AG09309 (cell line): ENCODE measurements around the gene ARSA.
"Not testable (repeated sequence)": the region's sequence is repeated elsewhere in the genome, so short reads cannot be mapped to it uniquely, and the experiment has no call there.

ENCODE experiments used
- DNase-seq: peaks from one replicate; pipeline ENCODE4 v3.0.0-alpha.2; 2010; ENCODE audit warnings: low read depth
- H3K4me3 ChIP-seq: 2 replicates; pipeline ENCODE4 v1.5.1; 2011; ENCODE audit warnings: mild to moderate bottlenecking, low read depth, low read length, moderate library complexity; ENCODE audit not compliant: control insufficient read depth
- TF ChIP-seq, protein P1 (sequence below): IDR thresholded peaks from 2 replicates; pipeline ENCODE4 v1.5.1; 2011; ENCODE audit warnings: mild to moderate bottlenecking, low read depth, low read length, inconsistent platforms; ENCODE audit not compliant: insufficient read depth, control insufficient read depth; ENCODE audit errors: missing control alignments

The ARSA gene

DNA sequence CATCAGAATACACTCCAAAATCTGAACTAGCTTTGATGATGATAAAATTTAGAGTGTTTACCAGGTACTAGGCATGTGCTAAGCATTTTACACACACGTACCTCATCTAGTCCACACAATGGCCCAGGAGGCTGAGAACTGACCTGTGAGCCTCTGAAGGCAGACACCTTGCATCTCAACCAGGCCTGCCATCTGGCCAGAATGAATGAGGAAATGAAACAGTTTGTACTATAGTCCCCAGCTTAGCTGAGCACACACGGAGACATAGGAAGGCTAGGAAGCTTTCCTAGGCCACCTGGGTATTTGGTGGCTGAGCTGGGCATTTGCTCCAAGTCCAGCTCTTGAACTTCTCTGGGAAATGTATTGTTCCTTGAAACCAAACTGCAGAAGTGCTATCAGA lies 37.8 kb upstream of the ARSA start:
- TF ChIP-seq, protein P1, sequence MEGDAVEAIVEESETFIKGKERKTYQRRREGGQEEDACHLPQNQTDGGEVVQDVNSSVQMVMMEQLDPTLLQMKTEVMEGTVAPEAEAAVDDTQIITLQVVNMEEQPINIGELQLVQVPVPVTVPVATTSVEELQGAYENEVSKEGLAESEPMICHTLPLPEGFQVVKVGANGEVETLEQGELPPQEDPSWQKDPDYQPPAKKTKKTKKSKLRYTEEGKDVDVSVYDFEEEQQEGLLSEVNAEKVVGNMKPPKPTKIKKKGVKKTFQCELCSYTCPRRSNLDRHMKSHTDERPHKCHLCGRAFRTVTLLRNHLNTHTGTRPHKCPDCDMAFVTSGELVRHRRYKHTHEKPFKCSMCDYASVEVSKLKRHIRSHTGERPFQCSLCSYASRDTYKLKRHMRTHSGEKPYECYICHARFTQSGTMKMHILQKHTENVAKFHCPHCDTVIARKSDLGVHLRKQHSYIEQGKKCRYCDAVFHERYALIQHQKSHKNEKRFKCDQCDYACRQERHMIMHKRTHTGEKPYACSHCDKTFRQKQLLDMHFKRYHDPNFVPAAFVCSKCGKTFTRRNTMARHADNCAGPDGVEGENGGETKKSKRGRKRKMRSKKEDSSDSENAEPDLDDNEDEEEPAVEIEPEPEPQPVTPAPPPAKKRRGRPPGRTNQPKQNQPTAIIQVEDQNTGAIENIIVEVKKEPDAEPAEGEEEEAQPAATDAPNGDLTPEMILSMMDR: no peak

DNA sequence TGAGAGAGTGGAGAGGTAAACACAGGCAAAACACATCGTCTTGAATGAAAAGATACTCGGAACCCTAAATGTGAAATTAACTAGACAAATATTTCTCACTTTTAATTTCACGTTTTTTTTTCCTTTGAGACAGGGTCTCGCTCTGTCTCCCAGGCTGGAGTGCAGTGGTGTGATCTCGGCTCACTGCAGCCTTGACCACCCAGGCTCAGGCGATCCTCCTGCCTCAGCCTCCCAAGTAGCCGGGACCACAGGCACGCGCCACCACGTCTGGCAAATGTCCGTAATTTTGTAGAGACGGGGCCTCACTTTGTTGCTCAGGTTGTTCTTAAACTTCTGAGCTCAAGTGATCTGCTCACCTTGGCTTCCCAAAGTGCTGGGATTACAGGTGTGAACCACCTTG lies 37.3 kb upstream of the ARSA start:
- H3K4me3 ChIP-seq: no peak overlapping the region
- DNase-seq: no peak
- TF ChIP-seq, protein P1: no peak

More for the DNA sequence above, 37.8 kb upstream of the ARSA start:
- DNase-seq: no peak
- H3K4me3 ChIP-seq: no peak overlapping the region

DNA sequence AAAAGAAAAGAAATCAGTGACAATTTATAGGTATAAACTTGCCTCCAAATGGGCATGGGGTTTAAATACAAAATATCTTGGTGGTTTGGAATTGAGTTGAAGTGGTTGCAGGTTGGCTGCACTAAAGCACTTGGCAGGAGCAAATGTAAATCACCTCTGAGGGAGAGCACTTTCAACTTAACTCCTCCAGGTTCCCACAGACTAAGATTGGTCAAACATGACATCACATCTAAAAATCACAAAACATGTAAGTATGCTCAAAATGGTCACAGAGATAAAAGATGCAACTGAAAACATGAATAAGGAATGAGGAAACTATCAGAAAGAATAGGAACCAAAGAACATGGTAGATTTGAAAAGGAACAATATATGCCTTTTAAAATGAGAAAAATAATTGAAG lies 32.4 kb upstream of the ARSA start:
- no peak for DNase-seq
- H3K4me3 ChIP-seq: no peak overlapping the region
- TF ChIP-seq, protein P1: no peak

DNA sequence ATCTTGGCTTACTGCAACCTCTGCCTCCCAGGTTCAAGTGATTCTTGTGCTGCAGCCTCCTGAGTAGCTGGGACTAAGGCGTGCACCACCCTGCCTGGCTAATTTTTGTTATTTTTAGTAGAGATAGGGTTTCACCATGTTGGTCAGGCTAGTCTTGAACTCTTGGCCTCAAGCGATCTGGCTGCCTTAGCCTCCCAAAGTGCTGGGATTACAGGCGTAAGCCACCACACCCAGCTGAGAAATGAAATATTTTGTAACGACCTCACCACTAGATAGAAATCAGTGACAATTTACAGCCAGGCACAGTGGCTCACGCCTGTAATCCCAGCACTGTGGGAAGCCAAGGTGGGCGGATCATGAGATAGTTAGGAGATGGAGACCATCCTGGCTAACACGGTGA lies 31.8 kb upstream of the ARSA start:
- not testable (repeated sequence) for DNase-seq, H3K4me3 ChIP-seq

GRCh38 chr22:50657925-50658324 lies 30.0 kb upstream of the ARSA start:
- H3K4me3 ChIP-seq: no peak overlapping the region
- TF ChIP-seq, protein P1: no peak
- no peak for DNase-seq

DNA sequence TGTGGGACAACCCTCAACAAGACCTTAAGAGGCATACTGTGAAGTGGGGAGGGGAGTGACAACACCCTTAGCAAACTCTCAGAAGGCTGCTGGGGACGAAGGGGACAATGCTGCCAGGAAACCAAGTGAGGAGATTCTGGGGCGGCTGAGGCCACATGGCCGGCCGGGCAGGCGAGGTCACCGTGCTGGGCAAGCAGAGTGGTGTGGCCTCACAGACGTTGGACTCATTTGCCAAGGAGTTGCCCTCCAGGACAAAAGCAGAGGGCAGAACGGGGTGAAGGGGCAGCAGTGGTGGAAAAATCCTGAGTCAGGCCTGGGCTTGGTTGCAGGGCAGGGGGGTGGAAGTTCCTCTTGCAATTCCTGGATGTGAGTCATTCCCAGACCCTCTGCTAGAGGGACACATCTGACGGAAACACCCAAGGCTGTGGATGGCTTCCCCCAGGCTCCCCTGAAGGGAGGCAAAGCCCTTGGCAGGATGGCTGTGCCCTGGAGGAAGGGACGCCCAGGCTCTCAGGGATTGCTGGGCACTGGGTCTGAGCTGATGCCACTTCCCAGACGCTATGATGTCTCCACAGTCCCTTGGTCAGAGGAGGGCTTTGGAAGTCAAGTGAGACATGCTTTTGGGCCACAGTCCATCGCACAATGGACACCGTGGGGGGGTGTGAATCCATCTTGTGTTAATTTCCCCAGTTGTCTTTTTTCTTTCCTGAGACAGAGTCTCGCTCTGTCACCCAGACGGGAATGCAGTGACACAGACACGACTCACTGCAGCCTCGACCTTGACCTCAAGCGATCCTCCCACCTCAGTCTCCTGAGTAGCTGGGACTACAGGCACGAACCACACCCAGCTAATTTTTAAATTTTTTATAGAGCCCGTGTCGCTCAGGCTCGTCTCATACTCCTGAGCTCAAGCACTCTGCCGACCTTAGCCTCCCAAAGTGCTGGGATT lies 28.4 kb upstream of the ARSA start:
- no peak overlapping the region for H3K4me3 ChIP-seq
- TF ChIP-seq, protein P1: no peak
- DNase-seq: no peak

GRCh38 chr22:50654664-50655063 lies 26.7 kb upstream of the ARSA start:
- not testable (repeated sequence) for DNase-seq, H3K4me3 ChIP-seq
